ENCODE data around the gene DGKD. TPM values are rescaled to one million over a fixed set of nuclear protein-coding genes. Genes with fewer than 3 reads are reported as not detected.

Gene DGKD
- total RNA-seq, 1 experiment from 2014 or later = 16.0 TPM

- no peak for DNase-seq (ENCODE audit: low read depth in 1 of 2, low spot score in 2 of 2)
- Histone ChIP-seq H3K4me1 (replicated peaks) (peaks cover 21% of the 10 kb centered on the region), H3K27me3 (replicated peaks) (no peaks in the 10 kb centered on the region), H3K36me3 (peaks cover 49% of the 10 kb centered on the region), H3K9me3 (replicated peaks) (no peaks in the 10 kb centered on the region), H3K27ac (no peak overlapping the region), H3K4me3 (no peak overlapping the region)
Observed at GRCh38 chr2:233482616-233483015, 128.3 kb downstream of the DGKD start.

GRCh38 chr2:233485726-233486125, 131.4 kb downstream of the DGKD start:
- Histone ChIP-seq H3K4me3 (no peak overlapping the region), H3K9me3 (replicated peaks) (no peaks in the 10 kb centered on the region), H3K27ac (peak overlapping the region; percentile 84), H3K4me1 (replicated peaks) (peaks cover 42% of the 10 kb centered on the region), H3K36me3 (peaks cover 36% of the 10 kb centered on the region), H3K27me3 (replicated peaks) (no peaks in the 10 kb centered on the region)
- DNase-seq (ENCODE audit: low read depth in 1 of 2, low spot score in 2 of 2) = no peak

GRCh38 chr2:233486357-233486756, 132.1 kb downstream of the DGKD start:
- peaks cover 42% of the 10 kb centered on the region for H3K4me1 ChIP-seq (replicated peaks)
- peak overlapping the region; percentile 84 for H3K27ac ChIP-seq
- H3K9me3 ChIP-seq (replicated peaks) = no peaks in the 10 kb centered on the region
- no peak for DNase-seq (ENCODE audit: low read depth in 1 of 2, low spot score in 2 of 2)
- H3K4me3 ChIP-seq = no peak overlapping the region
- peaks cover 35% of the 10 kb centered on the region for H3K36me3 ChIP-seq
- H3K27me3 ChIP-seq (replicated peaks) = no peaks in the 10 kb centered on the region

GRCh38 chr2:233486778-233487552, 132.7 kb downstream of the DGKD start:
- no peak overlapping the region for H3K4me3 ChIP-seq
- peak overlapping the region; percentile 84 for H3K27ac ChIP-seq
- peak in 1 of 2 experiments; percentile 91 for DNase-seq (ENCODE audit: low read depth in 1 of 2, low spot score in 2 of 2)
- peaks cover 45% of the 10 kb centered on the region for H3K4me1 ChIP-seq (replicated peaks)
- no peaks in the 10 kb centered on the region for H3K27me3 ChIP-seq (replicated peaks)
- H3K36me3 ChIP-seq = peaks cover 32% of the 10 kb centered on the region
- no peaks in the 10 kb centered on the region for H3K9me3 ChIP-seq (replicated peaks)

GRCh38 chr2:233487748-233488345, 133.6 kb downstream of the DGKD start:
- peaks cover 38% of the 10 kb centered on the region for H3K36me3 ChIP-seq

GRCh38 chr2:233489143-233489542, 134.8 kb downstream of the DGKD start:
- H3K4me1 ChIP-seq (replicated peaks) = peaks cover 45% of the 10 kb centered on the region
- peak overlapping the region; percentile 84 for H3K27ac ChIP-seq
- H3K4me3 ChIP-seq = no peak overlapping the region
- H3K27me3 ChIP-seq (replicated peaks) = no peaks in the 10 kb centered on the region
- H3K36me3 ChIP-seq = peaks cover 33% of the 10 kb centered on the region
- no peak for DNase-seq (ENCODE audit: low read depth in 1 of 2, low spot score in 2 of 2)
- no peaks in the 10 kb centered on the region for H3K9me3 ChIP-seq (replicated peaks)

More at GRCh38 chr2:233487748-233488345, 133.6 kb downstream of the DGKD start:
- DNase-seq (ENCODE audit: low read depth in 1 of 2, low spot score in 2 of 2) = no peak
- Histone ChIP-seq H3K27me3 (replicated peaks) (no peaks in the 10 kb centered on the region), H3K4me3 (no peak overlapping the region), H3K4me1 (replicated peaks) (peaks cover 45% of the 10 kb centered on the region), H3K27ac (peak overlapping the region; percentile 84), H3K9me3 (replicated peaks) (no peaks in the 10 kb centered on the region)

- Histone ChIP-seq H3K4me3 (no peak overlapping the region), H3K36me3 (peaks cover 28% of the 10 kb centered on the region), H3K9me3 (replicated peaks) (no peaks in the 10 kb centered on the region), H3K27ac (no peak overlapping the region), H3K4me1 (replicated peaks) (peaks cover 45% of the 10 kb centered on the region), H3K27me3 (replicated peaks) (no peaks in the 10 kb centered on the region)
- DNase-seq (ENCODE audit: low read depth in 1 of 2, low spot score in 2 of 2) = no peak
Observed at GRCh38 chr2:233489666-233490065, 135.4 kb downstream of the DGKD start.

- Histone ChIP-seq H3K27me3 (replicated peaks) (no peaks in the 10 kb centered on the region), H3K27ac (no peak overlapping the region), H3K36me3 (peaks cover 16% of the 10 kb centered on the region), H3K4me3 (no peak overlapping the region), H3K9me3 (replicated peaks) (no peaks in the 10 kb centered on the region), H3K4me1 (replicated peaks) (peaks cover 42% of the 10 kb centered on the region)
- no peak for DNase-seq (ENCODE audit: low read depth in 1 of 2, low spot score in 2 of 2)
Observed at GRCh38 chr2:233490831-233491230, 136.5 kb downstream of the DGKD start.

GRCh38 chr2:233491326-233491725, 137.0 kb downstream of the DGKD start:
- Histone ChIP-seq H3K4me3 (no peak overlapping the region), H3K36me3 (peaks cover 12% of the 10 kb centered on the region), H3K27me3 (replicated peaks) (no peaks in the 10 kb centered on the region), H3K27ac (no peak overlapping the region), H3K4me1 (replicated peaks) (peaks cover 37% of the 10 kb centered on the region), H3K9me3 (replicated peaks) (no peaks in the 10 kb centered on the region)
- no peak for DNase-seq (ENCODE audit: low read depth in 1 of 2, low spot score in 2 of 2)

GRCh38 chr2:233492078-233492477, 137.8 kb downstream of the DGKD start:
- Histone ChIP-seq H3K4me3 (no peak overlapping the region), H3K27me3 (replicated peaks) (no peaks in the 10 kb centered on the region), H3K27ac (no peak overlapping the region), H3K36me3 (peaks cover 12% of the 10 kb centered on the region), H3K9me3 (replicated peaks) (no peaks in the 10 kb centered on the region), H3K4me1 (replicated peaks) (peaks cover 30% of the 10 kb centered on the region)
- DNase-seq (ENCODE audit: low read depth in 1 of 2, low spot score in 2 of 2) = no peak

- Histone ChIP-seq H3K4me1 (replicated peaks) (peaks cover 23% of the 10 kb centered on the region), H3K9me3 (replicated peaks) (no peaks in the 10 kb centered on the region), H3K4me3 (no peak overlapping the region), H3K36me3 (peaks cover 12% of the 10 kb centered on the region), H3K27me3 (replicated peaks) (no peaks in the 10 kb centered on the region), H3K27ac (no peak overlapping the region)
- no peak for DNase-seq (ENCODE audit: low read depth in 1 of 2, low spot score in 2 of 2)
Observed at GRCh38 chr2:233492751-233493150, 138.5 kb downstream of the DGKD start.

- Histone ChIP-seq H3K36me3 (peaks cover 16% of the 10 kb centered on the region), H3K4me1 (replicated peaks) (0 out of 2 replicates have a peak, but pooled peaks cover 3% of the 10 kb centered on the region), H3K27ac (no peak overlapping the region), H3K9me3 (replicated peaks) (no peaks in the 10 kb centered on the region), H3K27me3 (replicated peaks) (no peaks in the 10 kb centered on the region), H3K4me3 (no peak overlapping the region)
- DNase-seq (ENCODE audit: low read depth in 1 of 2, low spot score in 2 of 2) = no peak
Observed at GRCh38 chr2:233495503-233496496, 141.5 kb downstream of the DGKD start.

- no peaks in the 10 kb centered on the region for H3K4me1 ChIP-seq (replicated peaks)
- no peak for DNase-seq (ENCODE audit: low read depth in 1 of 2, low spot score in 2 of 2)
- no peaks in the 10 kb centered on the region for H3K27me3 ChIP-seq (replicated peaks)
- no peak overlapping the region for H3K27ac ChIP-seq
- H3K9me3 ChIP-seq (replicated peaks) = no peaks in the 10 kb centered on the region
- H3K36me3 ChIP-seq = peaks cover 15% of the 10 kb centered on the region
- no peak overlapping the region for H3K4me3 ChIP-seq
Observed at GRCh38 chr2:233497692-233498091, 143.4 kb downstream of the DGKD start.

Measured in SJSA1 (cell line).